ENCODE measurements around the gene CALU.
A peak's percentile ranks its signal among the peaks of the same experiment; 100 is the strongest.

The CALU gene

GRCh38 chr7:128725531-128725930 lies 13.6 kb upstream of the CALU start:
- no peak for DNase-seq (ENCODE audit: low spot score)

- DNase-seq (ENCODE audit: low spot score), result no peak
These were observed 13.0 kb upstream of the CALU start for GRCh38 chr7:128726059-128726736.

DNA sequence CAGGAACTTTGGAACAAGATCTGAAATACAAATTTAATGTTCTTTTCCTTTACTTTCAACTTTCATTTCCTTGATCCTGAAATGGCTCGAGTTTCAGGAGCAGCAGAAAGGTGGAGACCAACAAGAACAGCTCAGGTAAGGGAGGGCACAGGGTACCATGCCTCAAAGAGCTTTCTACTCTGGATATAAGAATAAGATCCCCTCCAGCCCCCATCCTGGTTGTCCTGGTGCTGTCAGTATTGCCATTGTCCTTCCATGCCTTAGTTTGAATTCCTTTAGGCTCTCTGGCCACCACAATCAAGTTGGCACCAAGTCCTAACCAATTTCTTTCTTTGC lies 12.5 kb upstream of the CALU start:
- no peak for DNase-seq (ENCODE audit: low spot score)

DNA sequence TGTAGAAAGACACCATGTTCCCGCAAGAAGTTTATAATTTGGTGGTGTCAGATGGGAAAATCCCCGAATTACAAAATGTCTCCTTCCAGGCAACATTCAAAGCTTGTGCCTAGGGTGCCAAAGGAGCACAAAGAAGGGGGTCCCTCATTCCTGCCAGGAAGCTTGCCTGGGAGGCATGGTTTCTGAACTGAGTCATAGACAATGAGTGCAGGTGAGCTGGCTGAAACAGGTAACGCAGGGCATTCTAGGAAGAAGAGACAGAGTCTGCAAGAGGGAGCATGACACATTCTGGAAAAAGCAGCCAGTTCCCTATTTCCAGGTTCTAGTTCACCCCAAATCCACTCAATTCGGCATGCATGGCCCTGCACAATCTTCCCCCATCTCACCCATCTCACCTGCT lies 11.9 kb upstream of the CALU start:
- DNase-seq (ENCODE audit: low spot score), result no peak

DNA sequence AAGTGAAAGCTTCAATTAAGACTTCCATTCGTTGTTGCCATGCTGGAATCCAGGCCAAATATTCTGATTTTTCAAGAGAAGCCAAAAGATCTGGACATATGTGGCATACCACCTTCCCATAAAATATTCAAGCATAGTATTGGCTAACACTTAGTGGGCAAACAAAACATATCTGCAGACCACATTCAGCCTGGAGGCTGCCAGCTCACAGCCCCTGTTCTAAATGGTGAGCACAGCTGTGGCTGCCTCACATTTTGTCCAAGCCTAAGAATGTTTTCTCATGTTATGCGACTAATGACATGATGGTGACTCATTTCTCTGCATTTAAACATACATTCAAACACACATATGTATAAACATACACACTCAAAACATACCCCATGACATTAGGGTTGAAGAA lies 10.6 kb upstream of the CALU start:
- no peak for DNase-seq (ENCODE audit: low spot score)

DNA sequence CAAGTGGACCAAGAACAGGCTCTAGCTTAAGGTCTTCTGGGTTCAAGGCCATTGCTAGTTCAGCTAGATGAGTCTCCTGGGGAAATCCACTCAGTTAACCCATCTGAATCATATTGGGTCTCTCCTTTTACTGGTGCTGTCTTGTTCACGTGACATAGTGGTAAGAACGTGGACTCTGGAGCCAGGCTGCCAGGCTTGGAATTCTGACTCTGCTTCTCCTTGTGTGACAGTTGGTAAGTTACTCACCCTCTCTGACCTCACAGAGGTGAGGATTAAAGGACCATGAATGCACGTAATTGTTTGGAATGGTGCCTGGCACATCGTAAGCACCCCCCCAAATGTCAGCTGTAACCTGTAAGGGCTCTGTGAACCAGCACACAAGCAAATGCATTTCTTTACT lies 9.7 kb upstream of the CALU start:
- DNase-seq (ENCODE audit: low spot score), result no peak

DNA sequence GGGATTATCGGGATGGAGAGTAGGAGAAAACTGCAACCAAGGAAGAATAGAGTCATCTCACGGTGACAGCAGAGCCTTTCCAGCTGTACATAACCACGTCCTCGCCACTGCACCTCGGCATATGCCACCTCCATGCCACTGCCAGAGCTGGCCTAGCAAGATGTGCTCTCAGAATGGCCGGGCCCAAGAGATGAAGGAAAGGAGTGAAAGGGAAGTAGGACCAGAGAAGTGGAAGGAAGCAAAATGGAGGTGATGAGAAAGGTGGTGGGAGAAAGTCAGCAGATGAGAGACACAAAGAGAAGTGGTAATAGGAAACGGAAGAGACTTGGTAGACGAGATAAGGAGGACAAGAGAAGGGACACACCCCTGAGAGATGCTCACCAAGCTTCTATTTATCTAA lies 8.0 kb upstream of the CALU start:
- DNase-seq (ENCODE audit: low spot score), result no peak

- no peak for DNase-seq (ENCODE audit: low spot score)
These were observed 6.5 kb upstream of the CALU start for GRCh38 chr7:128732521-128733277.

GRCh38 chr7:128733278-128733645 lies 5.9 kb upstream of the CALU start:
- no peak for DNase-seq (ENCODE audit: low spot score)

DNA sequence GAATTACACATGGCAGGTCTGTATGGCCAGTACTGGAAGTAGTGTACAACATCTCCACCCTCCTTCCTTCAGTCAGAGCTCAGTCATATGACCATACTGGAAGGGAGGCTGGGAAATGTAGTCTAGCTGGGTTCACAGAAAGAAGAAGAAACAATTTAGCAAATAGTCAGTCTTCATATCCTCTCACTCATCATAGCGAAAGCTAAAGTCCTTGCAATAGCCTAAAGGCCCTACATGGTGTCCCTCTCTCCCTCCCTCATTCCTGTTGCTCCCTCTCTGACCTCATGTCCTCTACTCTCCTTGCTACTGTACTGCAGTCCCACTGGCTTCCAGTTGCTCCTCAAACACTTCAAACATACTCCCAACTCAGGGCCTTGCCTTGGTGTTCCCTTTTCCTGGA lies 4.3 kb upstream of the CALU start:
- no peak for DNase-seq (ENCODE audit: low spot score)

GRCh38 chr7:128735436-128735835 lies 3.7 kb upstream of the CALU start:
- no peak for DNase-seq (ENCODE audit: low spot score)

GRCh38 chr7:128737441-128737840 lies 1.7 kb upstream of the CALU start:
- no peak for DNase-seq (ENCODE audit: low spot score)

GRCh38 chr7:128737867-128738385 lies 1.2 kb upstream of the CALU start:
- DNase-seq (ENCODE audit: low spot score), result no peak

GRCh38 chr7:128738570-128739047 lies 550 bp upstream of the CALU start:
- DNase-seq (ENCODE audit: low spot score), result peak; percentile 29

GRCh38 chr7:128739990-128740682 lies 977 bp downstream of the CALU start:
- DNase-seq (ENCODE audit: low spot score), result no peak

GRCh38 chr7:128740996-128741395 lies 1.8 kb downstream of the CALU start:
- no peak for DNase-seq (ENCODE audit: low spot score)

DNA sequence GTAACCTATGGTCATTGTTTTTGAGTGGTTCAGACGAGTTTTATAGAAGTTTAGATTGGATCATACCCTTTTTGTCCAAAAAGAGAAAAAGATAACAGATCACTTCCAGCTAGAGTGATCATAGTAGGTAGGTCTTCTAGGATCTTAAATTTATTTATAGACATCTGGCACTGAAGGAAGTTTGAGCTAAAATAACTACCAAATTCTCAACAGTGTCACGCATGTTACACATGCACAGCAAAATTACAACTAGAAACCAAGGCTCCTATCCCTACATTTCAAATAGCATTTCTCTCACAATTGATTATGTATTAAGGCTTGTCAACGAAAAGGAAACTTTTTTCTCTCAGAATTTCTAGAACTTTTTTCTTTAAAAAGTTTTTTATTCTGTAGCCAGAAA lies 2.3 kb downstream of the CALU start:
- no peak for DNase-seq (ENCODE audit: low spot score)

GRCh38 chr7:128742206-128742605 lies 3.0 kb downstream of the CALU start:
- DNase-seq (ENCODE audit: low spot score), result no peak

- DNase-seq (ENCODE audit: low spot score), result no peak
These were observed 4.1 kb downstream of the CALU start for GRCh38 chr7:128743112-128743772.

DNA sequence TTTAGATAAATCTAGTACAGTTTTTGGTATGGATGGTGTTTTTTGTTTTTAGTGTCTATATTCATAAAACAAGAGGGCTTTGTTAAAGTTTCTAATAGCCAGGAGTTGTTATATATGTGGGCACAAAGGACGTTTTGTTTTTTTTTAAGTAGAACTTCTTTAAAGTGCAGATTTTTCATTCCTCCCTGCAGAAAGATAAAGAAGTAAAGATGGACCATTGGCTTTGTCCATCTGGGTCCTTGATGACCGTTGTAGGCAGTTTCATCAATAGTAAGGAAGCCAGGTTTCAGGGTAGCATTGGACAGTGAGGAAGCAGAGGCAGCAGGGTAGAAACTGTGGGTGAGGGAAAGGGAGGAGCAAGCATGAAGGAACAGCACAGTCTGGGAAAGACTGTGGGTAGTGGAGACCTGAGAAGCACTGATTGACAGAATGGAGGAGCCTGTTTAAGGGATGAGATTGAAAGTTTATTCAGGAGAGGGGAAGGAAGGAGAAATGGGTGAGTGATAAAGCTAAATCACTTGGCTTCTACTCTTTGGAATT lies 5.3 kb downstream of the CALU start:
- DNase-seq (ENCODE audit: low spot score), result no peak

DNA sequence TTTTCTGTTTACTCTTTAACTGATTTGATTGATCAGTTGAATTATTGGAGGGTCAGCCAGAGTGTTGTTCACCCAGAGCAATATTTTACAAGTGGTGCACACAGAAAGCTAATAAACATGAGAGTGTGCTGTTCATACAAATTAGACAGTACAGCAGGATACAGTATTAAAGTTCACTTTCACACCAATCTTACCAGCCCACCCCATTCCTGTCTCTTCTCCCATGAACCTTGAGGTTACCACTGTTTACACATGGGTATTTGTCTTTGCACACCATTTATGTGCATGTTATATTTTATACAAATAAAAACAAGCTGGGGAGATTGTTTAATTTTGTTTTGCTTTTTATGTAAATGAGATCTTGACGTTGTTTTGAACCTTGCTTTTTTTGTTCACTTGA lies 6.5 kb downstream of the CALU start:
- no peak for DNase-seq (ENCODE audit: low spot score)

Measured in HuH-7.5 (cell line).